GM12874 (cell line): Measurements from ENCODE around the gene HMCES.

ENCODE experiments used
- CTCF ChIP-seq: IDR thresholded peaks from 2 replicates; pipeline ENCODE4 v1.5.1; 2011; ENCODE audit warnings: low read depth, mild to moderate bottlenecking, control low read depth, low read length, moderate library complexity; ENCODE audit not compliant: insufficient read depth

Gene HMCES

GRCh38 chr3:129259612-129260477, 18.8 kb upstream of the HMCES start:
- no peak for TF ChIP-seq CTCF

GRCh38 chr3:129260606-129261005, 18.1 kb upstream of the HMCES start:
- no peak for TF ChIP-seq CTCF

- TF ChIP-seq CTCF, result no peak
These were observed 16.8 kb upstream of the HMCES start for GRCh38 chr3:129261894-129262293.

- TF ChIP-seq CTCF, result no peak
These were observed 15.3 kb upstream of the HMCES start for GRCh38 chr3:129263161-129263910.

- TF ChIP-seq CTCF, result no peak
These were observed 12.0 kb upstream of the HMCES start for GRCh38 chr3:129266651-129267050.

- TF ChIP-seq CTCF, result no peak
These were observed 10.3 kb upstream of the HMCES start for GRCh38 chr3:129268396-129268795.

GRCh38 chr3:129271674-129272073, 7.0 kb upstream of the HMCES start:
- TF ChIP-seq CTCF, result no peak
